ENCODE measurements around the gene RGPD4.

Gene RGPD4

GRCh38 chr2:107931412-107931811, 104.7 kb downstream of the RGPD4 start:
- DNase-seq = no peak

- no peak for DNase-seq
Observed at GRCh38 chr2:107932488-107932887, 105.8 kb downstream of the RGPD4 start.

GRCh38 chr2:107932979-107933378, 106.3 kb downstream of the RGPD4 start:
- no peak for DNase-seq

DNA sequence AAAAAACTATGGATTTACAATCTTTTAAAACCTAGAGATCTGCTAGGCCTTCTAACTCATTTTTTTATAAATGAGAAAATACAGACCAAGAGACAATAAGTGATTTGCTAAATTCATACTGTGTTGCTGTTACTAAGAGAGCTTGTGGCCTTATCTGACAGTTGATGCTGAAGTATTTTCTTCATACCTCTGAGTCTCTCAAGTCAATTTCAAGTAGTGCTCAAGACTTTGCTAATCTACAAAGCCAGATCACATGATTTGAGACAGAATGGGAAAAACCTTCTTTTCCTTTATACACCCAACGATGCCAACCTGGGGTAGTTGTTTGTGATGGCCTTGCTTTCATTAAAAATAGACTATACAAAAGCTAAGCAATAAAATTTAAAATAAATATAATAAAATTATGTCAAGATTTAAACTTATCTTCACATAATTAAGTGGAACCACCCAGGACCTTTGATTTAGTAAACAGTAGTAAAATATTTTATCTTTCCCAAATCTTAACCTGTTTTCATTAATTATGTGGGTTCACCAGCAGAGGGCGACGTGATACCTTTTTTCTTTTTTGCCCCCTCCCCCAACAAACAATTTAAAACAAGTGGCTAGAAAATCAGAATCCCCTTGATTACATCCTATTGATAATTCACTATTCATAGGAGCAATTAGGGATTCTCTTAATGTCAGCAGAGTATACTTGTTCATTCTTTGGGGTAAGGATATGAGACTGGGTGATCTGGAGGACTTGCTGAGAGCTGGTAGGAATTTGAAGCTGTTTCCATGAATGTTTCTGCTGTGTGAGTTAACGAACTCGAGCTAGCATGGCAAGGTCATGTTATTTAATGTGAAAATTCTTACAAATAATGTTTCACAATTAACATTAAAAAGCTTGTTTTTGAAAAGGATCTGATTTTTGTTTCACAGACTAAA, 110.0 kb downstream of the RGPD4 start:
- DNase-seq = no peak
